Transverse colon (tissue), 4 donors: ENCODE data around the gene ZNF768. TPM values are rescaled to one million over a fixed set of nuclear protein-coding genes. Genes with fewer than 3 reads are reported as not detected.

Experiments
- DNase-seq: peaks from one replicate; pipeline ENCODE4 v3.0.0-alpha.2; 2019
- H3K27ac ChIP-seq, 4 donors: fragments of 200-600 bp; sonication (generic); 2 replicates each; pipeline ENCODE4 v1.5.1; 2016 to 2018; ENCODE audit warnings: inconsistent platforms in 4 of 4
- H3K27me3 ChIP-seq: fragments of 200-600 bp; sonication (generic); 2 replicates; pipeline ENCODE4 v1.5.1; 2017; ENCODE audit warnings: inconsistent platforms
- H3K36me3 ChIP-seq, 4 donors: fragments of 200-600 bp; sonication (generic); 2 replicates each; pipeline ENCODE4 v1.5.1; 2017 to 2019; ENCODE audit warnings: inconsistent platforms in 4 of 4
- H3K4me1 ChIP-seq, 4 donors: fragments of 200-600 bp; sonication (generic); 2 replicates each; pipeline ENCODE4 v1.5.1; 2017 to 2020; ENCODE audit warnings: inconsistent platforms in 4 of 4
- H3K4me3 ChIP-seq, 4 donors: fragments of 200-600 bp; sonication (generic); 1 replicate in 1 of 4; 2 replicates in 3 of 4; pipeline versions ENCODE4 v1.5.1 to v1.6.1; 2017 to 2019; ENCODE audit warnings: inconsistent platforms in 4 of 4
- H3K9me3 ChIP-seq, 2 donors: fragments of 200-600 bp; sonication (generic); 2 replicates each; pipeline ENCODE4 v1.5.1; 2017 to 2019; ENCODE audit warnings: inconsistent platforms in 2 of 2
- EP300 ChIP-seq: sonication (generic); formaldehyde crosslinking; IDR thresholded peaks from one replicate; pipeline ENCODE4 v1.6.1; 2017; ENCODE audit warnings: antibody characterized with exemption, low read depth
- POLR2A ChIP-seq: fragments of 450-650 bp; IDR thresholded peaks from one replicate; pipeline ENCODE4 v1.6.1; 2016; ENCODE audit warnings: antibody characterized with exemption, mild to moderate bottlenecking, moderate library complexity
- POLR2AphosphoS5 ChIP-seq, 3 donors: sonication (generic); formaldehyde crosslinking; IDR thresholded peaks; one replicate each; pipeline ENCODE4 v1.6.1; 2016; ENCODE audit warnings: antibody characterized with exemption in 3 of 3
- WGBS, 2 donors: methylation state at CpG; one replicate each; pipeline ENCODE4 v1.1.5; 2018; ENCODE audit warnings: low coverage in 1 of 2; 5-methylcytosine and 5-hydroxymethylcytosine counted together
- in situ Hi-C, 4 donors: fragments of 200-750 bp; cut with MboI; loops; one replicate each; pipeline versions ENCODE4 v1.15.0 to v1.15.1; 2017; ENCODE audit warnings: low sequenced_read_pairs in 3 of 4, low pct_ligation_motif_present in 1 of 4, low pct_unique_long_range_greater_than_20kb in 1 of 4
- intact Hi-C: fragments of 100-400 bp; cut with DNase I; formaldehyde crosslinking; loops from one replicate; pipeline ENCODE4 v1.15.1; 2023; ENCODE audit warnings: low total_unique reads
- total RNA-seq, 4 donors: library from RNA; depleted of rRNA; stranded (reverse); fragments of >200 nt; gene quantifications; one replicate each; pipeline ENCODE4 v1.1.0, GENCODE V29; 2016
- TF ChIP-seq, protein P1 (sequence below), 5 experiments: fragments of 200-600 bp in 3 of 5; fragments of 450-650 bp in 2 of 5; sonication (generic) in 3 of 5; IDR thresholded peaks; 1 replicate in 2 of 5; 2 replicates in 3 of 5; pipeline ENCODE4 v1.5.1; 2016 to 2017; ENCODE audit warnings: antibody characterized with exemption in 5 of 5, inconsistent platforms in 3 of 5, mild to moderate bottlenecking in 2 of 5, moderate library complexity in 1 of 5

Gene ZNF768
- total RNA-seq, 4 donors from 2014 or later, result 54.7 to 116 (median 74.9) TPM

DNA sequence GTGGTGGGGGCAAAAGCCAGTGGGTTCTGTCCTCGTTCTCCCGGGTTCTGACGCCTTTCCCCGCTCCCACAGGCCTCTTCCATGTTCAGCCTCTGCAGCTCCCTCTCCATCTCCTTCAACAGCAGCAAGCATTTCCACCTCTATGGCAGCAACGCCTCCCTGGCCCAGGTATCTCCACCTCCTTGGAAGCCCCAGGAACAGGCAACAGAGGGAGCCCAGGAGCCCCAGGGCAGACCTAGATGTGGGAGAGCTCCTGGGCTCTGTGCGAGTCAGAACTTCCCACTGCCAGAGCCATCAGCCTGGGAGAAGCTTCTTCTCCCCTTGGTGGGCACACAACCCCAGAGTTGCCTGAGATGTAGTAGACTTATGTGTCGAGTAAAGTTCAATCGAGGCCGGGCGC, 7.8 kb downstream of the ZNF768 start:
- 94 to 100% methylated on average over 3 to 10 of the region's 10 CpGs for WGBS, 2 donors
- no peaks in the 10 kb centered on the region for H3K27me3 ChIP-seq
- H3K36me3 ChIP-seq, result no peaks in the 10 kb centered on the region
- in situ Hi-C loops (no loop called here), intact Hi-C loops (no loop called here)
- DNase-seq, result no peak
- peaks cover 0 to 13% (median 3%) of the 10 kb centered on the region in 4 donors for H3K4me1 ChIP-seq
- no peaks in the 10 kb centered on the region for H3K9me3 ChIP-seq
- no peak overlapping the region for H3K27ac ChIP-seq
- TF ChIP-seq, protein P1, sequence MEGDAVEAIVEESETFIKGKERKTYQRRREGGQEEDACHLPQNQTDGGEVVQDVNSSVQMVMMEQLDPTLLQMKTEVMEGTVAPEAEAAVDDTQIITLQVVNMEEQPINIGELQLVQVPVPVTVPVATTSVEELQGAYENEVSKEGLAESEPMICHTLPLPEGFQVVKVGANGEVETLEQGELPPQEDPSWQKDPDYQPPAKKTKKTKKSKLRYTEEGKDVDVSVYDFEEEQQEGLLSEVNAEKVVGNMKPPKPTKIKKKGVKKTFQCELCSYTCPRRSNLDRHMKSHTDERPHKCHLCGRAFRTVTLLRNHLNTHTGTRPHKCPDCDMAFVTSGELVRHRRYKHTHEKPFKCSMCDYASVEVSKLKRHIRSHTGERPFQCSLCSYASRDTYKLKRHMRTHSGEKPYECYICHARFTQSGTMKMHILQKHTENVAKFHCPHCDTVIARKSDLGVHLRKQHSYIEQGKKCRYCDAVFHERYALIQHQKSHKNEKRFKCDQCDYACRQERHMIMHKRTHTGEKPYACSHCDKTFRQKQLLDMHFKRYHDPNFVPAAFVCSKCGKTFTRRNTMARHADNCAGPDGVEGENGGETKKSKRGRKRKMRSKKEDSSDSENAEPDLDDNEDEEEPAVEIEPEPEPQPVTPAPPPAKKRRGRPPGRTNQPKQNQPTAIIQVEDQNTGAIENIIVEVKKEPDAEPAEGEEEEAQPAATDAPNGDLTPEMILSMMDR (IDR thresholded peaks at IDR 0.05), result no peak
- no peak for TF ChIP-seq POLR2A
- TF ChIP-seq POLR2AphosphoS5 (IDR thresholded peaks at IDR 0.05), result no peak
- TF ChIP-seq EP300, result no peak
- H3K4me3 ChIP-seq, result no peak overlapping the region

DNA sequence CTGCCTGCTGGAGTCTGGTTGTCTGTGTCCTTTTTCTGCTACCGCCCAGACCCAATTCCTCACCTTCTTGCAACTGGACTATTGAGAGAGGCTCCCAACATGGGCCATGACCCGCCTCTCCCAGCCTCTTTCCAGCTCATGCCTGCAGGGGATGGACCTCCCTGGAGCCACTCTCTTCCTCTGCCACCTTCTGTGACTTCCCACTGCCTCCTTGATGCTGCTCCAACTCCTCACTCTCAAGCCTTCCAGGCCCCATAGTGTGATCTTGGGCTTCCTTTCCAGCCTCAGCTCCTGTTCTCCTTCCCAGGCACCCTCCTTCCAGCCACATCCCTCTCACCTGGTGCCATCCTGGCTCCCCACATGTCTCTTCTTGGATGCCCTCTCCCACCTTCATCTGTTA, 11.1 kb downstream of the ZNF768 start:
- no peak for DNase-seq
- Histone ChIP-seq H3K27me3 (no peaks in the 10 kb centered on the region), H3K9me3 (no peaks in the 10 kb centered on the region), H3K4me3 (no peak overlapping the region), H3K4me1 (no peaks in the 10 kb centered on the region), H3K36me3 (no peaks in the 10 kb centered on the region), H3K27ac (no peak overlapping the region)
- intact Hi-C loops, result no loop called here
- no peak for TF ChIP-seq EP300
- TF ChIP-seq, protein P1 (IDR thresholded peaks at IDR 0.05), result no peak
- no peak for TF ChIP-seq POLR2A
- TF ChIP-seq POLR2AphosphoS5 (IDR thresholded peaks at IDR 0.05), result no peak
- 80 to 83% methylated on average over 2 of the region's 2 CpGs for WGBS, 2 donors
- in situ Hi-C loops, result no loop called here

DNA sequence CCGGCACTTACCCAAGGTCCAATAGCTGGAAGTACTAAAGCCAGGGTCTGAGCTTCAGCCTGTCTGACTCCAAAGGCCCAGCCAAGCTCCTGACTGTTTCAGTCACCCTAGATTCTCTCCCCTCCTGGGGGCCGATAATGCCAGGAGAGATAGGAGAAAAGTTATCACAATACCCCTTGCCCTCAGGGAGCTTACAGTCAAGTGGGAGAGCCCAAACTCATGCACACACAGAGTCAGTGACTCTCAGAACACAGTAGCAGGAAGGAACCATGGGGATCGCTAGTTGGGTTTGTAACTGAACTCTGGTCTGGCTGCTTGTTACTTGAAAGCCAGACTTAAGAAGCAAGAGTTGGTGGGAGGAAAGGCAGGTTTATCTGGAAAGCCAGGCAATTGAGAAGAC, 14.9 kb downstream of the ZNF768 start:
- H3K9me3 ChIP-seq, result no peaks in the 10 kb centered on the region
- H3K4me1 ChIP-seq, result peaks cover 0 to 6% (median 1%) of the 10 kb centered on the region in 4 donors
- WGBS, 2 donors, result 98 to 100% methylated on average over 1 to 3 of the region's 3 CpGs
- intact Hi-C loops, result no loop called here
- H3K4me3 ChIP-seq, result no peak overlapping the region
- DNase-seq, result no peak
- TF ChIP-seq EP300, result no peak
- no peak for TF ChIP-seq POLR2A
- TF ChIP-seq, protein P1 (IDR thresholded peaks at IDR 0.05), result no peak
- in situ Hi-C loops, result no loop called here
- no peaks in the 10 kb centered on the region for H3K36me3 ChIP-seq
- no peaks in the 10 kb centered on the region for H3K27me3 ChIP-seq
- H3K27ac ChIP-seq, result no peak overlapping the region

DNA sequence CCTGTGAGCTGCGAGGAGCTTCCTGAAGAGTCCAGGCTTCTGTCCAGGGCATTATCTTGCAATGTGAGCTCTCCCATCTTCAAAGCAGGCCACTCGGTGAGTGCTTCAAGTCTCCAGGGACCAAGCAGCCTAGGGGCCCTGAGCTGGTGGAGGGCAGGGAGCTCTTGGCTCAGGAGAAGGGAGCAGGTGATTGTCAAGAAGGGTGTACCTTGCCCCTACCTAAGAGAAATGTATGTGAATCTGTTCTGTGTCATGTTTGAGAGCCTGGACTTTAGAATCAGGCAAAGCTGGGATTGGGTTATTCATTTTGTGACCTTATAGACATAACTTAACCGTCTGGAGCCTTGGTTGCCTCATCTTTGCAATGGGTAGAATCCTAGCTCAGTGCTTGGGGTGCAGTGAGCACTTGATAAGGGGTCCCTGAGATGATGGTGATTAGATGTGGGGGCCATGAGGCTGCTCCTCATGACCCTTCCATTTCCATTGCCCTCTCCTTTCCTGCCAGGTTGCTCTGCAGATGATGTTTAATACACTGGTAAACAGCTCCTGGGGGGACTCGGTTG, 15.9 kb downstream of the ZNF768 start:
- Histone ChIP-seq H3K27me3 (no peaks in the 10 kb centered on the region), H3K36me3 (no peaks in the 10 kb centered on the region), H3K9me3 (no peaks in the 10 kb centered on the region), H3K27ac (peak overlapping the region in 1 of 4 donors; percentile 8), H3K4me1 (peaks cover 0 to 6% (median 1%) of the 10 kb centered on the region in 4 donors), H3K4me3 (no peak overlapping the region)
- WGBS, 2 donors, result 62 to 73% methylated on average over 2 to 4 of the region's 4 CpGs
- TF ChIP-seq POLR2AphosphoS5 (IDR thresholded peaks at IDR 0.05), result no peak
- TF ChIP-seq EP300, result no peak
- no peak for TF ChIP-seq POLR2A
- TF ChIP-seq, protein P1 (IDR thresholded peaks at IDR 0.05), result no peak
- intact Hi-C loops, result no loop called here
- in situ Hi-C loops, result no loop called here
- DNase-seq, result no peak
